Measurements from ENCODE around the gene MRO.

GRCh38 chr18:50848061-50848551 is 28.3 kb upstream of the MRO start:
- no peak for TF ChIP-seq CTCF (IDR thresholded peaks at IDR 0.05)
- TF ChIP-seq POLR2A (IDR thresholded peaks at IDR 0.05), result no peak

Data from uterus (tissue), 2 donors.